ENCODE results near the gene CCNF.

Gene CCNF

GRCh38 chr16:2472488-2472864 lies 43.2 kb downstream of the CCNF start:
- Histone ChIP-seq H3K27me3 (ENCODE audit: insufficient read depth, poor library complexity, severe bottlenecking) (peaks cover 23% of the 10 kb centered on the region), H3K4me3 (replicated peaks; ENCODE audit: insufficient read depth, low read length) (no peak overlapping the region), H3K27ac (replicated peaks) (no peak overlapping the region)
- DNase-seq (ENCODE audit: low read depth in 1 of 2, low spot score in 1 of 2): no peak
- no peak for TF ChIP-seq SPI1 (IDR thresholded peaks at IDR 0.05; ENCODE audit: borderline replicate concordance, low read depth)
- no peak for TF ChIP-seq GABPA (IDR thresholded peaks at IDR 0.05; ENCODE audit: low read depth)
- no peak for TF ChIP-seq REST (IDR thresholded peaks at IDR 0.05; ENCODE audit: insufficient replicate concordance, low read depth)
- no peak for TF ChIP-seq CTCF (IDR thresholded peaks at IDR 0.05; ENCODE audit: insufficient read depth, low read length)
- no peak for TF ChIP-seq POLR2AphosphoS5 (IDR thresholded peaks at IDR 0.05; ENCODE audit: low read depth)

GRCh38 chr16:2472885-2473445 lies 43.7 kb downstream of the CCNF start:
- Histone ChIP-seq H3K27ac (replicated peaks) (no peak overlapping the region), H3K27me3 (ENCODE audit: insufficient read depth, poor library complexity, severe bottlenecking) (peaks cover 23% of the 10 kb centered on the region), H3K4me3 (replicated peaks; ENCODE audit: insufficient read depth, low read length) (peak overlapping the region; percentile 14; the same call in 1 of the 2 replicates)
- DNase-seq (ENCODE audit: low read depth in 1 of 2, low spot score in 1 of 2): no peak
- TF ChIP-seq POLR2AphosphoS5 (IDR thresholded peaks at IDR 0.05; ENCODE audit: low read depth): no peak
- TF ChIP-seq REST (IDR thresholded peaks at IDR 0.05; ENCODE audit: insufficient replicate concordance, low read depth): no peak
- TF ChIP-seq CTCF (IDR thresholded peaks at IDR 0.05; ENCODE audit: insufficient read depth, low read length): no peak
- no peak for TF ChIP-seq GABPA (IDR thresholded peaks at IDR 0.05; ENCODE audit: low read depth)
- no peak for TF ChIP-seq SPI1 (IDR thresholded peaks at IDR 0.05; ENCODE audit: borderline replicate concordance, low read depth)

- DNase-seq (ENCODE audit: low read depth in 1 of 2, low spot score in 1 of 2): peak in 1 of 2 experiments; percentile 76
- H3K4me3 ChIP-seq (replicated peaks; ENCODE audit: insufficient read depth, low read length): peak overlapping the region; percentile 14
- no peak overlapping the region for H3K27ac ChIP-seq (replicated peaks)
- H3K27me3 ChIP-seq (ENCODE audit: insufficient read depth, poor library complexity, severe bottlenecking): peaks cover 23% of the 10 kb centered on the region
- TF ChIP-seq POLR2AphosphoS5 (IDR thresholded peaks at IDR 0.05; ENCODE audit: low read depth): no peak
- no peak for TF ChIP-seq CTCF (IDR thresholded peaks at IDR 0.05; ENCODE audit: insufficient read depth, low read length)
- TF ChIP-seq REST (IDR thresholded peaks at IDR 0.05; ENCODE audit: insufficient replicate concordance, low read depth): no peak
- no peak for TF ChIP-seq GABPA (IDR thresholded peaks at IDR 0.05; ENCODE audit: low read depth)
- no peak for TF ChIP-seq SPI1 (IDR thresholded peaks at IDR 0.05; ENCODE audit: borderline replicate concordance, low read depth)
Observed at GRCh38 chr16:2473446-2473926, 44.2 kb downstream of the CCNF start.
